ENCODE data around the gene OR2T5.
"Not testable (repeated sequence)": the region's sequence is repeated elsewhere in the genome, so short reads cannot be mapped to it uniquely, and the experiment has no call there.

DNA sequence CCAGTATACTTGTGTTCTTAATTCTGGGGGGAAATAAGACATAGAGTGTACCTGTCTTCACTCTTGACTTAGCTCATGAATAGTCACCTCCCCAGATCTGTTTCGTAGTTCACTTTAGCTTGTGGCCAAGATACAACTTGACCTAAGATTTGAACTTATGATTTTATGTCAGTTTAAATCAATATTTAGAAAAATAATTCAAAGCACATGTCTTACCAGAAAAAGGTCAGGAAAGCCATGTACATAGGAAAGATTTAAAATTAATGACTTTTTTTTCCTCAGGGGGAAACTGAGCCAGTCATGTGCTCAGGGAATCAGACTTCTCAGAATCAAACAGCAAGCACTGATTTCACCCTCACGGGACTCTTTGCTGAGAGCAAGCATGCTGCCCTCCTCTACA is 15.3 kb upstream of the OR2T5 start, which contains the start of gene OR2T3:
- TF ChIP-seq, protein P1, sequence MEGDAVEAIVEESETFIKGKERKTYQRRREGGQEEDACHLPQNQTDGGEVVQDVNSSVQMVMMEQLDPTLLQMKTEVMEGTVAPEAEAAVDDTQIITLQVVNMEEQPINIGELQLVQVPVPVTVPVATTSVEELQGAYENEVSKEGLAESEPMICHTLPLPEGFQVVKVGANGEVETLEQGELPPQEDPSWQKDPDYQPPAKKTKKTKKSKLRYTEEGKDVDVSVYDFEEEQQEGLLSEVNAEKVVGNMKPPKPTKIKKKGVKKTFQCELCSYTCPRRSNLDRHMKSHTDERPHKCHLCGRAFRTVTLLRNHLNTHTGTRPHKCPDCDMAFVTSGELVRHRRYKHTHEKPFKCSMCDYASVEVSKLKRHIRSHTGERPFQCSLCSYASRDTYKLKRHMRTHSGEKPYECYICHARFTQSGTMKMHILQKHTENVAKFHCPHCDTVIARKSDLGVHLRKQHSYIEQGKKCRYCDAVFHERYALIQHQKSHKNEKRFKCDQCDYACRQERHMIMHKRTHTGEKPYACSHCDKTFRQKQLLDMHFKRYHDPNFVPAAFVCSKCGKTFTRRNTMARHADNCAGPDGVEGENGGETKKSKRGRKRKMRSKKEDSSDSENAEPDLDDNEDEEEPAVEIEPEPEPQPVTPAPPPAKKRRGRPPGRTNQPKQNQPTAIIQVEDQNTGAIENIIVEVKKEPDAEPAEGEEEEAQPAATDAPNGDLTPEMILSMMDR (IDR thresholded peaks at IDR 0.05; ENCODE audit: low read depth, low read length, poor library complexity, severe bottlenecking), result not testable (repeated sequence)
- TF ChIP-seq EZH2phosphoT487 (IDR thresholded peaks at IDR 0.05; ENCODE audit: borderline replicate concordance, low read length), result not testable (repeated sequence)

All from DOHH2 (cell line).